Keratinocyte (primary cell): ENCODE measurements around the gene GRAPL. TPM values are rescaled to one million over a fixed set of nuclear protein-coding genes. Genes with fewer than 3 reads are reported as not detected.
"Not testable (repeated sequence)": the region's sequence is repeated elsewhere in the genome, so short reads cannot be mapped to it uniquely, and the experiment has no call there.

Experiments used
- DNase-seq: peaks from one replicate; pipeline ENCODE4 v3.0.0-alpha.2; 2011; ENCODE audit warnings: low read depth, missing footprints, low spot score
- FAIRE-seq: peaks from 2 replicates; lab custom pipeline; 2011; peaks lifted over from hg19 to GRCh38; lab: Jason Lieb, UNC
- H2AFZ ChIP-seq: 2 replicates; pipeline ENCODE4 v1.6.0; 2012; ENCODE audit warnings: low read length, control low read depth, inconsistent platforms; ENCODE audit not compliant: control insufficient read depth
- H3K27ac ChIP-seq: 2 replicates; pipeline ENCODE4 v1.5.1; 2011; ENCODE audit warnings: low read length; ENCODE audit not compliant: control insufficient read depth, insufficient read depth
- H3K27me3 ChIP-seq: 3 replicates; pipeline ENCODE4 v1.6.0; 2011; ENCODE audit warnings: low read length; ENCODE audit not compliant: control insufficient read depth, insufficient read depth; ENCODE audit errors: extremely low read depth
- H3K36me3 ChIP-seq, 2 experiments: 2 replicates in 1 of 2; 3 replicates in 1 of 2; pipeline ENCODE4 v1.5.1; 2011; ENCODE audit warnings: low read length in 2 of 2, mild to moderate bottlenecking in 1 of 2; ENCODE audit not compliant: control insufficient read depth in 2 of 2, insufficient read depth in 2 of 2; ENCODE audit errors: extremely low read depth in 1 of 2
- H3K4me1 ChIP-seq: 3 replicates; pipeline ENCODE4 v1.5.1; 2011; ENCODE audit warnings: low read length; ENCODE audit not compliant: control insufficient read depth, insufficient read depth; ENCODE audit errors: extremely low read depth
- H3K4me2 ChIP-seq: 3 replicates; pipeline ENCODE4 v1.6.0; 2011; ENCODE audit warnings: low read depth, low read length; ENCODE audit not compliant: control insufficient read depth, insufficient read depth; ENCODE audit errors: extremely low read depth
- H3K4me3 ChIP-seq, 3 experiments: fragments of 200-600 bp in 1 of 3; sonication (generic) in 1 of 3; 2 replicates in 2 of 3; 3 replicates in 1 of 3; pipeline ENCODE4 v1.5.1; 2011 to 2016; ENCODE audit warnings: low read length in 3 of 3, mild to moderate bottlenecking in 3 of 3, control low read depth in 2 of 3, inconsistent platforms in 1 of 3, low read depth in 1 of 3, mixed read lengths in 1 of 3, mixed run types in 1 of 3, moderate library complexity in 1 of 3; ENCODE audit not compliant: control insufficient read depth in 2 of 3, insufficient read depth in 2 of 3; ENCODE audit errors: extremely low read depth in 1 of 3
- H3K79me2 ChIP-seq: 2 replicates; pipeline ENCODE4 v1.6.0; 2012; ENCODE audit warnings: low read length; ENCODE audit not compliant: control insufficient read depth, insufficient read depth
- H3K9ac ChIP-seq: 3 replicates; pipeline ENCODE4 v1.6.0; 2011; ENCODE audit warnings: low read length; ENCODE audit not compliant: control insufficient read depth, insufficient read depth; ENCODE audit errors: extremely low read depth
- H3K9me1 ChIP-seq: 3 replicates; pipeline ENCODE4 v1.6.0; 2011; ENCODE audit warnings: low read length; ENCODE audit not compliant: control insufficient read depth, insufficient read depth; ENCODE audit errors: extremely low read depth
- H3K9me3 ChIP-seq: 2 replicates; pipeline ENCODE4 v1.5.1; 2012; ENCODE audit warnings: low read depth, low read length; ENCODE audit not compliant: control insufficient read depth
- H4K20me1 ChIP-seq: 3 replicates; pipeline ENCODE4 v1.6.0; 2011; ENCODE audit warnings: low read length; ENCODE audit not compliant: control insufficient read depth, insufficient read depth; ENCODE audit errors: extremely low read depth
- dilution Hi-C: fragments of 300-500 bp; cut with MboI; formaldehyde crosslinking; loops from one replicate; pipeline ENCODE4 v1.7.0; 2020; ENCODE audit warnings: low sequenced_read_pairs; ENCODE audit not compliant: extremely low pct_ligation_motif_present
- polyA minus RNA-seq, 3 experiments: library from RNA; depleted of rRNA, polyadenylated mRNA; stranded (reverse); fragments of >200 nt; gene quantifications; 1 replicate in 1 of 3; 2 replicates in 1 of 3; 3 replicates in 1 of 3; pipeline ENCODE4 v1.2.3, GENCODE V29; 2011
- polyA plus RNA-seq, 5 experiments: library from polyadenylated mRNA; depleted of rRNA in 3 of 5; stranded (reverse) in 3 of 5; stranded (forward) in 1 of 5; unstranded in 1 of 5; fragments of >200 nt; gene quantifications; 1 replicate in 1 of 5; 2 replicates in 3 of 5; 3 replicates in 1 of 5; pipeline versions ENCODE4 v1.2.1 to v1.2.3, GENCODE V29; 2011 to 2012; ENCODE audit warnings: missing spikeins in 2 of 5, low read depth in 1 of 5, low replicate concordance in 1 of 5

GRAPL gene
- polyA plus RNA-seq (not detected in 3 replicates), polyA minus RNA-seq (not detected in 3 replicates)
- not detected for polyA plus RNA-seq (2011; ENCODE audit: low read depth)
- not detected in 2 replicates for polyA plus RNA-seq (2011; cell fraction: cytosol; rRNA removed)
- not detected in 2 replicates for polyA plus RNA-seq (2011; cell fraction: nucleus; rRNA removed)
- not detected in 2 replicates for polyA plus RNA-seq (2012; ENCODE audit: low replicate concordance)
- polyA minus RNA-seq (2011; cell fraction: cytosol; rRNA and poly(A)+ RNA removed): not detected
- polyA minus RNA-seq (2011; cell fraction: nucleus; rRNA and poly(A)+ RNA removed): 0.63 TPM in 1 of 2 replicates, not detected in the other

DNA sequence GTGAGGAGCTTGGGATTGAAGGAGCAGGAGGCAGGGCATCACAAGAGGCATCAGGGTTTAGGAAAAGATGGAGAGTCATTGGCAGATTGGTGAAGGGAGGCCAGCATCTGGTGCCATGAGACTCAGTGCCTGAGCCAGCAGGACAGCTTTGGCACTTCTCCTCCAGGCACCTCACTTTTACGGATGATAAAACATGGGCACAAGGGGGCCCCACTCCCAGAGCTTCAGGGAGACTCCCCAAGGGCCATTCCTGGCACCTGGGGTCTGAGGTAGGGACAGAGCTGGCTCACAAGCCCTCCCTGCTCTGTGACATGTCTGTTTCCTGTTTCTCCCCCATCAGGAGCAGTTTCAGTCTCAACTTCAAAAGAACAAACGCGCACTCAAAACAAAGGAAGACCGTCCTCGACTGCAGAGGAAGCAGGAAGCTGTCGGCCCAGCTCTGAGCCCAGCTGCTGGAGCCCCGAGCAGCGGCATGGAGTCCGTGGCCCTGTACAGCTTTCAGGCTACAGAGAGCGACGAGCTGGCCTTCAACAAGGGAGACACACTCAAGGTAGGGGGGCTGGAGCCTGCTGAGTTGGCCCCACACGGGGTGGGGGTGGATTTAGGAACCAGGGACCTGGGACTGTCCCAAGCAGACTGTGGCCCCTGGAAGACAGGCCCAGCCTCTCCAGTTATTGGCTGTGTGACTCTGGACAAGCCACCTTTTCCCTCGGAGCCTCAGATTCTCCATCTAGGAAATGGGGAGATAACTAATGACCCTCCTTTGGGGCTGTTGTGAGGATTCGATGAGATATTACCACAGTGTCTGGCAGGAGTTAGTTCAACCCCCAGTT, at the start of gene GRAPL:
TSS of gene GRAPL (plus strand) at position 442 of the 833 bp plus-strand sequence. CDS start at position 473, 31 bp downstream.
- DNase-seq, FAIRE-seq, H4K20me1 ChIP-seq, H3K36me3 ChIP-seq, H3K4me2 ChIP-seq, H2AFZ ChIP-seq, H3K4me1 ChIP-seq, H3K79me2 ChIP-seq, H3K27me3 ChIP-seq, dilution Hi-C loops, H3K9me3 ChIP-seq, H3K27ac ChIP-seq, H3K9ac ChIP-seq, H3K4me3 ChIP-seq, H3K9me1 ChIP-seq: not testable (repeated sequence)

DNA sequence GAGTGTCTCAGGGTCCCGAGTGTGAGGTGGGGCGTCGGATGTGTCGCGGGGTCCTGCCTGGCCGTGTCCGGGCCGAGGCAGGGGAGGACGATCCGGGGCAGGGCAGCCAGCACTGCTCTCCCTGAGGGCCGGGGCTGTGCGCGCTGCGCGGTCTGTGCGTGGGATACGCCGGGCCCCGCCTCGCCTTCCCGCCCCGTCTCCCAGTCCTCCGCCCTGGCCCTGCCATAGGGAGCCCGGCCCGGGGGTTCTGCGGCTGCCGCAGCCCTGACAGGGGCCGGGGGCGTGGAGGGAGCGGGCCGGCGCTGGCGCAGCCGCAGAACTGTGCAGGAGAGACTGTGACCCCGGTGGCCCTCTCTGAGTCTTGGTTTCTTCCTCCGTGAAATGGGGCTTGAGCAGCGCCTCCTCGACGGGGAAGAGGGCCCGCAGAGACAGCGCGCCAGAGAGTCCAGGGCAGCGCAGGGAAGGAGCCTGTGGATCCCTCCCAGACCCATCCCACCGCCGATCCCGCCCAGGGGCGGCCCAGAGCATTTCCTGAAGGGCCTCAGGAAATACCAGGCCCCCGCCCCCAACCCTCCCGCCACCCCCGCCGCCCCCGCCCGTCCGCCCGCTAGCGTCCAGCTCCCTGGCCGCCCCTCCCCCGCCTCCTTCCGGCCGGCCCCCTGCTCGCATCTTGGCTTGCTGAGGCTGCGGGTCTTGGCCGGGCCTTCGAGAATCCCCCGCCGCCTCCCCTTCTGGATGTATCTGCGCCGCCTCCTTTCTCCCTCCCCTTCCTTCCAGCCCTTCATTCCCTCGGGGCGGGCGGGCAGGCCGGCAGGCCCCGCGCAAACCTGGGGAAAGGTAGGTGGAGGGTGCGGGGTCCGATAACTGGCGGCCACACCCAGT, 38.3 kb upstream of the GRAPL start:
- H3K9me1 ChIP-seq, H4K20me1 ChIP-seq, DNase-seq, H3K9ac ChIP-seq, H3K79me2 ChIP-seq, H3K9me3 ChIP-seq, H3K36me3 ChIP-seq, dilution Hi-C loops, H3K4me1 ChIP-seq, H2AFZ ChIP-seq, H3K4me3 ChIP-seq, FAIRE-seq, H3K27me3 ChIP-seq, H3K4me2 ChIP-seq, H3K27ac ChIP-seq: not testable (repeated sequence)

DNA sequence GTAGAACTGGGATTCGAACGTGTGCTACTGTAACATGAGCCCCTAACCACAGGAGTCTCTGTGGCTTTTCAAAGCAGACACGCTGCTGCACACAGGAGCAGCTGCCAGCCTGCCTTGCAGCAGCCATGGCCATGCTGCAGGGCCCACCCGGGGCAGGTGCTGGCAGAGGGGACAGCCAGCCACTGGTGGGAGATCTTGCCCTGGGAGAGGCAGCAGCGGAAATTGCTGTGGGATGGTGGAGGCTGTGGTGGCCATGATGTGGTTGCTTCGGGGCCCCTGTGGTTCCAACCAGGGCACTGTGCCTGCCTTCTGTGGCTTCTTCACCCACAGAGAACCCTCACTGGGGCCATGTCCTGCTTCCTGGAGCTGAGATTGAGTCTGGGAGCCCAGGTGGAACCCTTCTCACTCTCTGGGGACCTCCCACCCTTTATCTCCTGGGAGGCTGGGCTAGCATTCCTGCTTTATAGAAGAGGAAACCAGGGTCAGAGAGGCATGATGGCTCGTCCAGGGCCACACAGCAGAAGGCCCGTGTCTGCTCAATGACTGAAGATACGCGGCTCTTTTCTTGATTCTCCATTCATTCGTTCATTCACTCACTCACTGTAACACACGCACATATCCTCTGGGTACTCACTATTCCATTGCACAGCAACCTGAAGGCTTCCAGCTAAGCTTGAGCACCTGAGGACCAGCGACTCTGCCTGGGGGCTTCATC, 37.2 kb upstream of the GRAPL start:
- H3K4me1 ChIP-seq, H3K79me2 ChIP-seq, H2AFZ ChIP-seq, H3K9me1 ChIP-seq, H3K9me3 ChIP-seq, H3K4me2 ChIP-seq, H3K9ac ChIP-seq, FAIRE-seq, dilution Hi-C loops, H3K36me3 ChIP-seq, DNase-seq, H4K20me1 ChIP-seq, H3K4me3 ChIP-seq, H3K27ac ChIP-seq, H3K27me3 ChIP-seq: not testable (repeated sequence)

DNA sequence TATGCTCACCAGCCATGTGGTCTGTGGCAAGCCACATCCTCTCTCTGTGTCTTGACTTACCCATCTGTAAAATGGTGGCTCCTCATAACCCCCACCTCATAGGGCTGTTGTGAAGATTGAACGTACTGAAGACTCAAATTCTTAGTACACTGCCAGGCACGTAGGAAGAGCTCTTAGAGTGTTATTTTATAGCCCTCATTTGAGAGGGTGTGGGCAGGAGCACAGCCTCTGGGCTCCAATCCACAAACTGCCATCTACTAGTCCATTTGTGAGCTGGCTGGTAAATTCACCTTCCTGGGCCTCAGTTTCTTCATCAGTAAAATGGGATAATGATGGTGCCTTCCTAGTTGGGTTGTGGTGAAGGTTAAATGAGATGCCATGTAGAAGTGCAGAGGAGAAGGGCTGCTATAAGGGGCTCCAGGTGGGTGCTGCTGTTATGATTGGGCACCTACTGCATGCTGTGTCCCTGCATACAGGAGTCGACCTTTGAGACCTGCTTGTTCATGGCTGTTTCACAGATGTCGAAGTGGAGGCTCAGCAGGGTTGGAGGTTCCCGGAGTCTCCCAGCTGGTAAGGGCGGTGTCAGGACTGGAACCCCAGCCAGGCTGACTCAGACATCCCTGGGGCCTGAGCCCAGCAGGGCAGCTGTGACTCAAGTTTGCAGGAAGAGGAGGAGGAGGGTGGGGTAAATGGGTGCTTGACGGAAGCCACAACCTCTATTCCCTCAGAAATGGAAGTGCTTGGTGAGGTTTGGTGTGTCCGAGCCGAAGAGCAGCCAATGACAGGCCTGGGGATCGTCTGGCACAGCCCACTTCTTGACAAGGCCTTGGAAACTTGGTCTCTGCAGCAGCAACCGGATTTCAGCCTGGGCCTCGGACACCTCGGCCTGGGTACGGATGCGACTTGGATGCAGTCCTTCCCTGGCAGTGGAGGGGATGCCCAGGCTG, 34.4 kb upstream of the GRAPL start:
- H3K27me3 ChIP-seq, H2AFZ ChIP-seq, DNase-seq, H3K9me1 ChIP-seq, FAIRE-seq, dilution Hi-C loops, H3K27ac ChIP-seq, H3K9me3 ChIP-seq, H3K36me3 ChIP-seq, H3K9ac ChIP-seq, H4K20me1 ChIP-seq, H3K4me2 ChIP-seq, H3K4me1 ChIP-seq, H3K4me3 ChIP-seq, H3K79me2 ChIP-seq: not testable (repeated sequence)
